HL-60/S4 treated with retinoic acid at 250 ng/mL for 4 days and 3 days (cell line): ENCODE results near the gene TLR5.
"Not testable (repeated sequence)": the region's sequence is repeated elsewhere in the genome, so short reads cannot be mapped to it uniquely, and the experiment has no call there.

Source experiments
- in situ Hi-C: fragments of 300-500 bp; cut with MboI; formaldehyde crosslinking; loops from 2 replicates; pipeline ENCODE4 v1.7.0; 2022; ENCODE audit warnings: low sequenced_read_pairs

The TLR5 gene

GRCh38 chr1:223142795-223143536, at the start of gene TLR5:
Gene TLR5, minus strand, starts transcription at chr1:223143248. Its CDS starts 30,217 bp downstream, at chr1:223113031.
- in situ Hi-C loops, result no loop called here

- in situ Hi-C loops, result no loop called here
These were observed 47.1 kb upstream of the TLR5 start for GRCh38 chr1:223189903-223190724.

GRCh38 chr1:223189525-223189902, 46.5 kb upstream of the TLR5 start:
- in situ Hi-C loops, result no loop called here

GRCh38 chr1:223188618-223189356, 45.7 kb upstream of the TLR5 start:
- in situ Hi-C loops, result no loop called here

- in situ Hi-C loops, result no loop called here
These were observed 43.8 kb upstream of the TLR5 start for GRCh38 chr1:223186800-223187199.

GRCh38 chr1:223183268-223183862, 40.3 kb upstream of the TLR5 start:
- in situ Hi-C loops, result no loop called here

- in situ Hi-C loops, result no loop called here
These were observed 37.8 kb upstream of the TLR5 start for GRCh38 chr1:223180731-223181321.

- in situ Hi-C loops, result no loop called here
These were observed 36.7 kb upstream of the TLR5 start for GRCh38 chr1:223179786-223180185.

- in situ Hi-C loops, result no loop called here
These were observed 36.2 kb upstream of the TLR5 start for GRCh38 chr1:223179280-223179679.

- in situ Hi-C loops, result no loop called here
These were observed 34.6 kb upstream of the TLR5 start for GRCh38 chr1:223177681-223178080.

- in situ Hi-C loops, result no loop called here
These were observed 33.4 kb upstream of the TLR5 start for GRCh38 chr1:223176437-223176836.

GRCh38 chr1:223175633-223176032, 32.6 kb upstream of the TLR5 start:
- in situ Hi-C loops, result no loop called here

GRCh38 chr1:223175032-223175431, 32.0 kb upstream of the TLR5 start:
- in situ Hi-C loops, result no loop called here

- in situ Hi-C loops, result not testable (repeated sequence)
These were observed 26.4 kb upstream of the TLR5 start for GRCh38 chr1:223169458-223169857.

GRCh38 chr1:223161321-223161720, 18.3 kb upstream of the TLR5 start:
- in situ Hi-C loops, result no loop called here

GRCh38 chr1:223156343-223156742, 13.3 kb upstream of the TLR5 start:
- in situ Hi-C loops, result no loop called here

GRCh38 chr1:223155153-223155552, 12.1 kb upstream of the TLR5 start:
- in situ Hi-C loops, result no loop called here

- in situ Hi-C loops, result no loop called here
These were observed 10.4 kb upstream of the TLR5 start for GRCh38 chr1:223153177-223154119.

GRCh38 chr1:223152399-223152798, 9.4 kb upstream of the TLR5 start:
- in situ Hi-C loops, result no loop called here

- in situ Hi-C loops, result no loop called here
These were observed 7.4 kb upstream of the TLR5 start for GRCh38 chr1:223150443-223150842.
